Muscle of back (tissue), 11 donors: Measurements from ENCODE around the gene CACNA1E. TPM values are rescaled to one million over a fixed set of nuclear protein-coding genes. Genes with fewer than 3 reads are reported as not detected.

Source experiments
- DNase-seq, 3 donors: peaks; one replicate each; pipeline versions ENCODE4 v3.0.0 to v3.0.0-alpha.2; 2013
- polyA plus RNA-seq, 10 donors: library from polyadenylated mRNA; unstranded; fragments of 120-200 nt; gene quantifications; one replicate each; pipeline ENCODE4 v1.2.1, GENCODE V29; 2013; ENCODE audit not compliant: insufficient read length in 10 of 10

The CACNA1E gene
- polyA plus RNA-seq, 10 donors = 0.13 to 0.52 (median 0.23) TPM

DNA sequence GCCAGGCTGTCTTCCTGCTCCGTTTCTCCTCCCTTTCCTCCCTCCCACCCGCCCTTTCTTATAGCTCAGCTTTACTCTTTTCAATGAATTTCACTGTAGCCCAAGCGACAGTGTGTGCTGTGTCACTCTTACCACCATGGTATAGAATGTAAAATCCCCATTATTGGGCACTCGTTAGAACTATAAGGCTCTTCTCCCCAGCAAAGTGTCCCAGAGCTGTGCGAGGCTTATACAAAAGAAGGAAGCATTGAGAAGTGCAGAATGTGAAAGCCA is 192.5 kb downstream of the CACNA1E start:
- DNase-seq = no peak

DNA sequence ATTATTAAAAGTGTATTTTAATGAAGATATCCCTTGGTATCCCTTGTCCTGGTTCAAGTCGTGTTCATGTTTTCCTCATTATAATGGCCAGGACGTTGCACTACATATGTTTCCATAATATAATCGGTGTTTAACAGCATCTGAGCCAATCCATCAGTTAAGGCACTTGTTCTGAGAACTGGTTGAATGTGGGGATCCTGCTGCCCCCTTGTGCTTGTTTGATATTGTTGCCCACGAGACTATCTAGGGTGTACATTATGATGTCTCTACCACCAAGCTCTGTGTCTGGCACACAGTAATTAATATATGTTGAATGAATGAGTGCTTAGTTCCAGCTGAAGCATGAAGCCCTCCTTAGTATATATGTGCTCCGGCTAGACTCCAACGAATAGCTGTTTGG is 193.0 kb downstream of the CACNA1E start:
- peak in 2 of 3 donors; percentile 20 to 34 for DNase-seq

DNA sequence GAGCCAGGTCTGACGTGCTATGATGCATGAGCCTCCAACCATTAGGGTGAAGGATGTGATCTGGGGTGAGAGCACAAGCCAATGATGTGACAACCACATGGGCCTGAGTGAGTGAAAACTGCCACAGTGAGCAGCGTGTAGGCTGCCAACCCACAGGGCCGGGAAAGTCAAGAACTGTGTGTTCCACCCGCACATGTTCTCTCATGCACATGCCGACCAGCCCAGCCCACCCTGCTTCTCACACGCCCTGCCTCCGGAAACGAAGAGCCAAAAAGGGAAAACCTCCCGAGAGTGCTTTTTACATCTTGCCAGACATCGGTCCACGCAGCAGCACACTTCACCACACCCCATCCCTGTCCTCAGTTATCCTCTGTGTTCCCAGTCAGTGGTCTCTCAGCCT is 197.0 kb downstream of the CACNA1E start:
- no peak for DNase-seq

DNA sequence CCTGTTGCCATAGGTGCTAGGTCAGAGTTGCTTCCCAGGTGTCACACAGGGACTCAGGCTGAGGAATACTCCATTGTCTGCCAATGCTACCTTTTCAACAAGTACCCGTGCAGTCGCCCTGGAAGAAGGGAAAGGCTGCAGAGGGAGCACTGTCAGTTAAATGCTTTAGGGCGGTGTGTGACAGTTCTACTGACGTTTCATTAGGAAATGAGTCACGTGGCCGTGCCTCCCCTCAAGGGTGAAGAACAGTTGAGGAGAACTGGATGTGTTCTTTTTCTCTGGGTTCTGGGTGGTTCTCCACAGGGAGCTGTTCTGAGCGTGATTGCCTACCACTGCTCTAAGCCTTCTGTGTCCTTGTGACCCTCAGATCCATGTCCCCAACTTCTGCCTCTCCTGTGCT is 197.6 kb downstream of the CACNA1E start:
- no peak for DNase-seq

DNA sequence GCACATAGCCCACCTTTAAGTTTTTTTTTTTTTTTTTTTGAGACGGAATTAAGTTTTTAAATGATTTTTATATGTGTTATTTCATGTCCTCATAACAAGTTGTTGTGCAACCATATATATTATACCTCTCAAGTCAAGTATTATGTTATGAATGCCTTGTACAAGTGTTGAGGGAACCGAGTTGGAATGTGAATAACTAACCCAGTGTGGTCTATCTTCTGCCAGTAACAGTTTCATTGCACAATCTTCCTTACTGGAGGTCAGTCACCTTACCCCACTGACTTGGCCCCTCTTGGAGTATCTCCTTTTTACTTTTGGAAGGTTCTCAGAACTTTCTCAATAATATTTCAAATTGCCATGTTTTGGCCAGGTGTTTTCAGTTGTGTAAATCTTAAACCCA is 201.9 kb downstream of the CACNA1E start:
- no peak for DNase-seq

DNA sequence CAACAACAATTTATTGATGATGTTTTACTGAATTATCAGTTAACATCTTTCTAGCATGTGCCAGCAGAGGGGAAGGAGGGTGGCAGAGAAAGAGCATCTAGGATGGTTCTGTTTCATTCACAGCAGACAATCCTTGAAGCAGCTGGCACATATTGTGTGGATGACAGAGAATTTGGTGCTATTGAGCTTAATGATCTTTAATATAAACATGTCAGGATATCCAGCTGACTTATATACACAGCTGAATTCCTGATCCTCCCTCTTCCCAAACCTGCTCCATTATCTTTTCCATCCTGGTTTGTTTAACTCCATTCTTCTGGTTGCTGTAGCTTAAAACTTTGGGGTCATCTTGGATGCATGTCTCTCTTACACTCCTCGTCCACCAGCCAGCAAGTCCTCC is 218.6 kb downstream of the CACNA1E start:
- DNase-seq = no peak

DNA sequence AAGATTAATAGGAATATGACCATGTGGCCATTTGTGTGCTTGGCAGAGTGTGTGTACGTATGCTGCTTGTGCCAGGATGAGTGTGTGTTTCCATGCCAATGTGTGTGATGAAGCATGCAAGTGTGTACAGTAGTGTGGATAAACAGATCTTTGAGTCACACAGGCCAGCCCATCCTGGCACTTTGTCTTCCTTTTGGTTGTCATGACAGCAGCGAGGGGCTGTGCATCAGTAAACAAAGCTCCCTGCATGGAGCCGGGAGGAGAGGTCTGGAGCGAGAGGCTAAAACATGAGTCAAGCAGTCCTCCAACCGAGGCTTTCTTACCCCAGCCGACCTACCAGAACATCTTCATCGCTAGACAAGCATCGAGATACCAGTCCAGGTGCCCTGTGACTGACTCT is 221.2 kb downstream of the CACNA1E start:
- no peak for DNase-seq

DNA sequence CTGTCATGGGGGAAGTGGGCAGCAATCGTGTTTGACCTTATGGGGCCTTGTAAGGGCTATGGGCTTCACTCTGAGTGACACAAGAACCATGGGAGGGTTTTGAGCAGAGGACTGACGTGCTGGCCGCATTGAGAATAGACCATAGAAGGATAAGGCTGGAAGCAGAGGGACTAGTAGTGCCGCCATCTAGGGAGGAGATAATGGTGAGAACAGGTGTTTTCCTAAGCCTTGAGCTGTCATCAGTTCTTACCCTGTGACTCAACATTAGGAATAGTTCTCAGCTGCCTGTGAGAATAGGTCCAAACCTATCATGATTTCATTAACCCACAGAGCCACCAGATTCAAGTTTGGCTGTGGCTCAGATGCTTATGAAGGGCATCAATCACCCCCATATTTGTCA is 228.5 kb downstream of the CACNA1E start:
- DNase-seq = peak; percentile 20 to 61 (median 48)

DNA sequence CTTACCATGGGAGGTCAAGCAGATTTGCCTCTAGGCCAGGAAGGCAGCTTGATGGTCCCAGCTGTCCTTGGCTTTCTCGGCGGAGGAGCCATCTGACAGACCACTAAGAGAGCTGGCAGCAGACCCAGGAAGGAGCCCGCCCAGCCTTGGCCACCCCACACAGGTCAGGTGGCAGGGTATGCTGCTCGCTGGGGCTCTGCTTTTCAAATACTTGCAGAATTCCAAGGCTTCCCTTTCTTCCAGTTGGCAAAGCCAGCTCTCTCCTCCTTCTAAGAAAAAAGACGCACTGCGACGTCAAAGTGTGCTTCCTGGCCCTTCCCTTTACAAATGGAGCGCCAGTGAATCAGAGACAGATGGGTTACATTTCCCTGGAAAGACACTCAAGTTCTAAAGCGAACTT is 229.4 kb downstream of the CACNA1E start:
- peak; percentile 22 to 49 (median 29) for DNase-seq

DNA sequence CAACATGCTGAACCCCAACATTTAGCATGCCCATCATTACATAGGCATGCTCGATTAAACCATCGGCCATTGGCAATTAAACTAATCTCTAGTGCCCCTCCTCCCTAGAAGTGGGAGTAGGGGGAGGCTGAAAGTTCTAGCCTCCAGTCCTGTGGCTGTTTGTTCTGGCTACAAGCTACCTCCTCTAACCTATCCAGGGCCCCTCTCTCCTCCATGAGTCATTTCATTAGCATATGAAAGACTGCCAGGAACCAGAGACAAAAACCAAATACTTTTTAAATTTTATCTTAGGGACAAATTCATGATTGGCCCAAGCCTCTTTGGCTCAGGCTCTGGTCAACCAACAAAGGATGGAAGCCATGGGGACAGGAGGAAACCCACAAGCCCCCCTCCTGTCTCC is 231.1 kb downstream of the CACNA1E start:
- DNase-seq = no peak

DNA sequence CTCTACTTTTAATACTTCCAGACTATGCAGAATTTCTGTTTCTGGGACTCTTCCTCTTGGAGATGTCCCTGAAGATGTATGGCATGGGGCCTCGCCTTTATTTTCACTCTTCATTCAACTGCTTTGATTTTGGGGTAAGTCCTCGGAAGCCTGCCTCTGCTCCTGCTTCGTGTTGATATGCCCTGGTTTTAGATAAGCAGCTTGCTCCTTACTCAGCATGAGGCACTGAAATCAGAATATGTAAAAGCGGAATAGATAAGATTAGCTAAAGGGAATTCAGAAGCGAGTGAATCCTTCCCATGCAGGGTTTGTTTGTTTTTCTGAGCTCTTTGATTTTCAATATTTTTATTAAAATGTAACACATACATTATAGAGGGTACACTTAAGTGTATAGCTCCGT is 234.7 kb downstream of the CACNA1E start:
- no peak for DNase-seq

DNA sequence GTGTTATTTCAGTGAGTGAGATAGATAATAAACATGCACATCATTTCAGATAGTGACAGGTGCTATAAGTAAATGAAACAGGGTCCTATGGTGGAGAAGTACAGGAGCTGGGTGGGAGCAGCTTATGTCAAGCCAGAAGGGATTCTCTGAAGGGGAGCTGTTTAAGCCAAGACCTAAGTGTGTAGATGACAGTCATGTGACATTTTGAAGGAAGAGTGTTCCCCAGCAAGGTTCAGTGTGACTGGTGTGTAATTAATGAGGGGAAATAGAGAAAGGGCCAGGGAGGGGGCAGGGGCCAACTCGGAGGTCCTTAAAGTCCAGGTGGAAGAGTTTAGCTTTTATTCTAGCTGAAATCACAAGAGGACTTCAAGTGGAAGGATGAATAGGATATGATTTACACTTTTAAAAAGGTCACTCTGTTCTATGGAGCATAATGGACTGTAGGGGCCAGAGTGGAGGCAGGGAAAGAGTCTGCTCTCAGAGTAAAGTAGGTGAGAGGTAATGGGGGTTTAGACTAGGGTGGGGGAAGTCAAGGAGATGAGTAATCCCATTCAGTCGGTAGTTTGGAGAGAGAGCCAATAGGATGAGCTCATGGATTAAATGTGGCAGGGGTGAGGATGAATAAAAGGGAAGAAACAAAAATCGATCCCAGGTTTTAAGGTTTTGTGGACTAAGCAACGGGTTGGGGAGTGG is 243.1 kb downstream of the CACNA1E start:
- DNase-seq = no peak

DNA sequence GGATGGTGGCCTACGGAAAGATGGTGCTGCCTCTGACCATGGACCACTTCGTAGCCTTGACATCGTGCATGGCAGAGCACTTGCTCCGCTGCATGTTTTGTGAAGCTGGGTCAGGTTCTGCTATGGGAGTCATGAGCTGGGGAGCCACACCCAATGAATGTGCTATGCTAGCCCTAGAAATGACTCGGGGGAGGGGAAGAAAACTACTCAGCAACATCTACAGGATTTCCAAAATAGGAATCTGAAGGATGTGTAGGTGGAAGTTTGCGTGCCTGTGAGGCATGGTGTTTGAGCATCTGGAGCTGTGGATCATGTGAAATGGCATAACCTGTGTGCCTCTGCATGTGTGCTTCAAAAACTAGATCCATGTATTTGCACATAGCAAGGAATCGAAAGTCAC is 247.3 kb downstream of the CACNA1E start:
- no peak for DNase-seq

DNA sequence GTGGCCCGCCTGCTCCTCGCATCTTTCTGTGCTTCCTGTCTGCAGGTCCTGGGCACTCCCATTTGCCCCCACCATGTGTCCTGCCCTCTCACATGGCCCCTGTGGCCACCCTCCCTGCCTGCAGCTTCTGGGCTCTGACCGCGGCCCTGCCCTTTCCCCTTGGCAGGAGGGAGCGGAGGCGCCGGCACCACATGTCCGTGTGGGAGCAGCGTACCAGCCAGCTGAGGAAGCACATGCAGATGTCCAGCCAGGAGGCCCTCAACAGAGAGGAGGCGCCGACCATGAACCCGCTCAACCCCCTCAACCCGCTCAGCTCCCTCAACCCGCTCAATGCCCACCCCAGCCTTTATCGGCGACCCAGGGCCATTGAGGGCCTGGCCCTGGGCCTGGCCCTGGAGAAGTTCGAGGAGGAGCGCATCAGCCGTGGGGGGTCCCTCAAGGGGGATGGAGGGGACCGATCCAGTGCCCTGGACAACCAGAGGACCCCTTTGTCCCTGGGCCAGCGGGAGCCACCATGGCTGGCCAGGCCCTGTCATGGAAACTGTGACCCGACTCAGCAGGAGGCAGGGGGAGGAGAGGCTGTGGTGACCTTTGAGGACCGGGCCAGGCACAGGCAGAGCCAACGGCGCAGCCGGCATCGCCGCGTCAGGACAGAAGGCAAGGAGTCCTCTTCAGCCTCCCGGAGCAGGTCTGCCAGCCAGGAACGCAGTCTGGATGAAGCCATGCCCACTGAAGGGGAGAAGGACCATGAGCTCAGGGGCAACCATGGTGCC is 249.1 kb downstream of the CACNA1E start:
- no peak for DNase-seq

DNA sequence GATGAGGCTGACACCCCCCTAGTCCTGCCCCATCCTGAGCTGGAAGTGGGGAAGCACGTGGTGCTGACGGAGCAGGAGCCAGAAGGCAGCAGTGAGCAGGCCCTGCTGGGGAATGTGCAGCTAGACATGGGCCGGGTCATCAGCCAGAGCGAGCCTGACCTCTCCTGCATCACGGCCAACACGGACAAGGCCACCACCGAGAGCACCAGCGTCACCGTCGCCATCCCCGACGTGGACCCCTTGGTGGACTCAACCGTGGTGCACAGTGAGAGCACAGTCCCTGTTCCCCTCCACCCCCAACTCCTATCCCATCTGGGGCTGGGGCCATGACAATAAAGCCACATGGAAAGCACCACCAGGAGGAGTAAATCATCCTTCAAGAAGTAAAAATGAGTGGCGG is 250.2 kb downstream of the CACNA1E start:
- no peak for DNase-seq

DNA sequence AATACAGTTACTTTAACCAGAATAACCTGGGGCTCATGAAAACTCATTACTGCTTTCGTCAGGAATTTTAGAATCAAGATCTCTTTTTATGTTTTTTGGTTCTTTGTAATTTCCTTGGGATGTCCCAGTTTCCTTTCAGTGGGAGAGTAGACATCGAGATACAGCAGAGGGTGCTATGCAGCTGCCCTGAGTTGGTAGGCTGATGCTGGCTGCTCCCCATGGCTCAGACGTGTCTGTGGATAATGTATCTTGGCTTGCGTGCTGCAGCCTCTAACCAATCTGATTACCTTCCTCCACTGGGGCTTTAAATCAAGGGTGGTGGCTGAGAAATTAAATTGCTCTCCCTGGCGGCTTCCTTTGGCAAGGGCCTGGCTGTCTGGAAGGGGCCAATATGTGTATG is 253.7 kb downstream of the CACNA1E start:
- DNase-seq = no peak

DNA sequence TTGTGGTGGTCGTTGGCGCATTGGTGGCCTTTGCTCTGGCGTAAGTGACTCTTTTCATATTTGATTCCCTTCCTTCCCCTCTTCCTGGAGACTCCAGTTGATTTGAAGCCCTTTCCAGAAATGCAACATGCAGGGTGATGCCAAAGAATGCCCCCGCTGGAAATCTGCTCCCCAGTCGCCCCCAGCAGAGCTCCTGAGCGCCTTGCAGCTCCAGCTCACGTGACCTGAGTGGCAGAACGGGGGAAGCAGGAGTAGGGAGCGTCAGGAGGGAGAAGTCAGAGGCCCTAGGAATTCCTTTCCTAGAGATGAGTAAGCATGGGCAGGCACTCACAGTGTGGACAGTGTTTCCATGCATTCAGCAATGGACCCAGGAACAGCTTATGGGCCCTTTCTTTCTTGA is 255.9 kb downstream of the CACNA1E start:
- no peak for DNase-seq

DNA sequence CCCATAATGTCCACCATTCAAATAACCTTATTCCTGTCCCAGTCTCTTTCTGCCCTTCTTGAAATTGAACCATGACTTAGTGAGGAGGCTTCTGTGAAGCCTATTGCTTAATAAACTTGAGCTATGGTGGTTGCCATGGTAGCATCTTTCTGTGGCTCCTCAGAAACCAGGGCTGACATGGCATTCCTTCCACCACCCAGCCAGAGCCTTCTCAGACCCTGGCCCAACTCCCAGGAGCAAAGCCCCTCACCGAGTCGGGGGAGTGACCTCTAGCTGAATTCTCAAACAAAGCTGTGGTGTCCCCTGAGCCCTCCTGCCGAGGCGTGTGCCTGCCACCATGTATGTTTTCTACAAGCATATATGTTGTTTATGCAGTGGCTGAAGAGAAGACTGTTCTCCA is 259.1 kb downstream of the CACNA1E start:
- DNase-seq = no peak

DNA sequence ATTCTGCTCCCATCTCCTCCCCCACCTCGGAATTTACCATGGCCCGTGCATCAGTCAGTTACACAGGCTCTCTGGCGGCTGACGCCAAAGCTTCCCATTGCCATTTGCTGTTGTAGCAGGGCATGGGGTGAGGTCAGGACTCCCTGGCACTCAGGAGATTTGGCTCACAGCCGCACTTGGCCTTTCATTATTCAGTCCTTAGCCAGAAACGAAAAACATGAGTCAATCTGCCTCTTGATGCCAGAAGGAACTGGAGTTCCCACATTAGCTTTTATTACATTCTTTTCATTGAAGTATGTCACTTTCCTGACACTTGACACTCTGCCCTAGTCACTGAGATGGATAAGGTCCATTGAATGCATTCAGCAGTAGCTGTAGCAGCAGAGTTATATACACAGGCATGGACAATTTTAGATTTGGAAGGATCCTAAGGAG is 260.6 kb downstream of the CACNA1E start:
- peak in 2 of 3 donors; percentile 8 to 10 for DNase-seq

DNA sequence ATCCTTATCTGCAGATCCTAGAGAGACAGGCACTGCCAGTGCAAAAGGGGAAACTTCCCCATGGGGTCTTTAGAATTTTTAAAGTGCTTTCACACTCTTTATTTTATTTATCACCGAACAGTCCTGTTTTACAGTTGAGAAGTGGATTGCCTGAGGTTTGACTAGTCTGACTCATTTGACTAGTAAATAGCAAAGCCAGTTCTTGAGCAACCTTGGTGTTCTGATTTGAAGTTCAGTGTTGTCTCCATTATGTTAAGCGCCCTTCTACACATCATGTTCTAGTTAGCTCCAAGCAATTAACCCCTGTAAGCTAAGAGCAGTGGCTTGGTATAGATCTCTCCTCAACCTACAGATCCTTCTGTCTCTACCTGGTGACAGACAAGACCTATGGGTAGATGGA is 262.9 kb downstream of the CACNA1E start:
- no peak for DNase-seq

DNA sequence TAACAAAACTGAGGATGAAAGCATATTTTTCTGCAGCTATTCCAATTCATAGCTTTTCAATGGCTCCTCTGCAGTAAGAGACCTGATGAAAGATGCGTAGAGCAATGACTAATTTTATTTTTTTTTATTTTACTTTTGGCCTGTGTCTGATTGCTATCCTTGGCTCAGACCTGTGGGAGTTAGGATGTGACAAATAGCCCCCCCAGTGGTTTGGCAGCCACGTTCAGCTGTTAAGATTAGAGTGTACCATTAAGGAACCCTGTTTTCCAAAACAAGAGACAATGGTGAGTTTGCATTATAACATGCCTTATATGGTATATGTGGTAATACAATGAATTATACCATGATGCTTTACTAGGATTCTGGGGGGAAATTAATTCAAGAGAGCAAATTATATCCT is 264.7 kb downstream of the CACNA1E start:
- DNase-seq = no peak

DNA sequence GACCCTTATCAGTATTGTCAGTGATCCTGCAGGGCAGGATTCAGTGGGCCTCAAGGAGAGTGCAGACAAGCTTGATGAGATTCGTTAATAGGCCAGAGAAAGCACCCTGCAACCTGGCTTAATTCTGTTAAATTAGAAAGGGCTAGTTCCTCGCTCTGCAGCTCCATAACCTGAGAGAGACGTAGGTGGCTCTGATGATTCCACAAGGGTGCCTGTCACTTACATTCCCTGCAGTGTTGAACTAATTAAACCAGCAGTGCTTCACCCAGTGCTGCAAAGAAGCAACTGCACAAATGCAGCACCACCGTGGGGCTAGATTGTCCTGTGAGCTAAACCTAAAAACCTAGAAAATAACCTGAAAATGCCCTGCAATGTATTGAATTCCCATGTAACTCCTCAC is 270.8 kb downstream of the CACNA1E start:
- DNase-seq = no peak

DNA sequence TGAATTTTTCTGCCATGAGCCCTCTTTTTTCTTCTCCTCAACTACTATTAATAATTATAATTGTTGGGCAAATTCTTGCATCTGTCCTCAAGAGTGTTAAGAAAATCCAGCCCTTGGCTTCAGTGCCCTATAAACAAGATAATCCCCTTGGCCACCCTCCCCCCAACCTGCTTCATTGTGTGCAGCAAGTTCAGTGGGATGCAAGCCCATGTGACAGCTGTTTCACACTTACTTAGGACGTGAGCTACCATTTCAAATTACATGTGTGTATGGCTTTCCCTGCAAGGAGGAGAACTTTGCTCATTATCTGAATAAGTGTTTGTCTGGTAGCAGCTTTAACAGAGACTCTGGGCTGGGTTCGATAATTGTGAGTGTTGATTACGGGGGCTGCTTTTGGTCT is 276.2 kb downstream of the CACNA1E start:
- DNase-seq = peak; percentile 7 to 31 (median 25)

DNA sequence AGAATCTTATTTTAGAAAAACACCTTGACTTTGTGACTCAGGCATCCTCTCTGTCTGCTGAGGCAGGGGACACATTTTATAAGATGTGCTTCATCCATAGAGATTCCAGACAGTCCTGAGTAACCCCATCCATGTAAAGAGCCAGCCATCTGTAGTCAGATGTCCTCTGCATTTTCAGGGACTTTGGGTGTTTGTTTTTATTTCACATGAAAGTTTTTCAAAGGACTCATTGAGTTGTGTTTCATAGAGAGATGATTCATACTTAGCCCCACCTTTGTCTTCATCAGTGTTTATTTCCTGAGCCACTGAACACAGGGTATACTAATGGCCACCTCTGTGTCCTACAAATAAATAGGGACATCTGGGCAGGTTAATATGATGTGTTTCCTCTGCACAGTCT is 280.4 kb downstream of the CACNA1E start:
- no peak for DNase-seq
